ENCODE measurements around the gene TMCO2.

GRCh38 chr1:40257313-40257687 is 9.6 kb downstream of the TMCO2 start:
- TF ChIP-seq, protein P1, sequence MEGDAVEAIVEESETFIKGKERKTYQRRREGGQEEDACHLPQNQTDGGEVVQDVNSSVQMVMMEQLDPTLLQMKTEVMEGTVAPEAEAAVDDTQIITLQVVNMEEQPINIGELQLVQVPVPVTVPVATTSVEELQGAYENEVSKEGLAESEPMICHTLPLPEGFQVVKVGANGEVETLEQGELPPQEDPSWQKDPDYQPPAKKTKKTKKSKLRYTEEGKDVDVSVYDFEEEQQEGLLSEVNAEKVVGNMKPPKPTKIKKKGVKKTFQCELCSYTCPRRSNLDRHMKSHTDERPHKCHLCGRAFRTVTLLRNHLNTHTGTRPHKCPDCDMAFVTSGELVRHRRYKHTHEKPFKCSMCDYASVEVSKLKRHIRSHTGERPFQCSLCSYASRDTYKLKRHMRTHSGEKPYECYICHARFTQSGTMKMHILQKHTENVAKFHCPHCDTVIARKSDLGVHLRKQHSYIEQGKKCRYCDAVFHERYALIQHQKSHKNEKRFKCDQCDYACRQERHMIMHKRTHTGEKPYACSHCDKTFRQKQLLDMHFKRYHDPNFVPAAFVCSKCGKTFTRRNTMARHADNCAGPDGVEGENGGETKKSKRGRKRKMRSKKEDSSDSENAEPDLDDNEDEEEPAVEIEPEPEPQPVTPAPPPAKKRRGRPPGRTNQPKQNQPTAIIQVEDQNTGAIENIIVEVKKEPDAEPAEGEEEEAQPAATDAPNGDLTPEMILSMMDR (IDR thresholded peaks at IDR 0.05 in 8 of 11, conservative IDR thresholded peaks at IDR 0.05 in 3 of 11) = no peak
- TF ChIP-seq POLR2AphosphoS5 (IDR thresholded peaks at IDR 0.05) (no peak), POLR2A (IDR thresholded peaks at IDR 0.05) (no peak)
